A549 (cell line): ENCODE data around the gene RPA3. TPM values are rescaled to one million over a fixed set of nuclear protein-coding genes. Genes with fewer than 3 reads are reported as not detected.
A peak's percentile ranks its signal among the peaks of the same experiment; 100 is the strongest.

Source experiments
- ATAC-seq, 2 experiments: fragments of 200-7000 bp in 1 of 2; fragments of >200 bp in 1 of 2; cut with Nextera tagmentation in 1 of 2; cut with Tn5 transposase in 1 of 2; 3 replicates each; pipeline versions ENCODE4 v1.8.0 to v1.9.1; 2018 to 2020; ENCODE audit warnings: mild to moderate bottlenecking in 1 of 2, moderate library complexity in 1 of 2
- CTCF ChIA-PET: fragments of 300-600 bp; sonication (Branson Sonifier 250); formaldehyde crosslinking; extraction: SDS; loops from one replicate; lab custom pipeline; 2021; ENCODE audit warnings: antibody characterized with exemption, inconsistent platforms; lab: Yijun Ruan, JAX
- POLR2A ChIA-PET: fragments of 350-600 bp; formaldehyde crosslinking; extraction: SDS; loops from one replicate; lab custom pipeline; 2021; ENCODE audit warnings: antibody characterized with exemption, inconsistent platforms; lab: Yijun Ruan, JAX
- DNase-seq, 2 experiments: peaks; one replicate each; pipeline versions ENCODE4 v3.0.0 to v3.0.0-alpha.2; 2011 to 2016; ENCODE audit warnings: low read depth in 1 of 2, low spot score in 1 of 2
- FAIRE-seq: peaks from 2 replicates; lab custom pipeline; 2011; peaks lifted over from hg19 to GRCh38; lab: Jason Lieb, UNC
- H3K27ac ChIP-seq, 2 experiments: fragments of >200 bp; sonication (Bioruptor Twin); formaldehyde crosslinking; 3 replicates each; pipeline ENCODE4 v1.5.1; 2016 to 2017
- H3K4me1 ChIP-seq: fragments of >200 bp; sonication (Bioruptor Twin); formaldehyde crosslinking; 3 replicates; pipeline ENCODE4 v1.6.1; 2016
- H3K4me2 ChIP-seq: fragments of >200 bp; sonication (Bioruptor Twin); formaldehyde crosslinking; 3 replicates; pipeline ENCODE4 v1.6.1; 2016
- H3K4me3 ChIP-seq: fragments of >200 bp; sonication (Bioruptor Twin); formaldehyde crosslinking; 3 replicates; pipeline ENCODE4 v1.5.1; 2016
- H3K9me3 ChIP-seq: fragments of >200 bp; sonication (Bioruptor Twin); formaldehyde crosslinking; 3 replicates; pipeline ENCODE4 v1.6.1; 2016
- ATOH8 ChIP-seq: fragments of 250-450 bp; sonication (Bioruptor Pico); IDR thresholded peaks from 2 replicates; pipeline ENCODE4 v1.5.0; 2020; ENCODE audit warnings: low read depth, mild to moderate bottlenecking, moderate library complexity
- CBX2 ChIP-seq: fragments of 200-600 bp; sonication (generic); IDR thresholded peaks from 2 replicates; pipeline ENCODE4 v1.6.1; 2016; ENCODE audit warnings: low read depth, mild to moderate bottlenecking, borderline replicate concordance
- CEBPB ChIP-seq, 2 experiments: fragments of >200 bp in 1 of 2; sonication (Bioruptor Twin) in 1 of 2; formaldehyde crosslinking in 1 of 2; IDR thresholded peaks; 2 replicates each; pipeline ENCODE4 v1.6.1; 2012 to 2016
- EHF ChIP-seq: fragments of 250-450 bp; sonication (Bioruptor Pico); IDR thresholded peaks from 2 replicates; pipeline ENCODE4 v1.5.0; 2020; ENCODE audit warnings: mild to moderate bottlenecking
- EHMT2 ChIP-seq: fragments of 200-600 bp; sonication (generic); IDR thresholded peaks from 2 replicates; pipeline ENCODE4 v1.6.1; 2016; ENCODE audit warnings: antibody characterized with exemption, low read depth, mild to moderate bottlenecking, moderate library complexity
- ELK1 ChIP-seq: fragments of 150-350 bp; IDR thresholded peaks from 2 replicates; pipeline ENCODE4 v1.6.1; 2014; ENCODE audit warnings: low read depth, mild to moderate bottlenecking, low read length
- FOSL2 ChIP-seq, 2 experiments: fragments of 450-650 bp in 1 of 2; fragments of >200 bp in 1 of 2; sonication (Bioruptor Twin) in 1 of 2; formaldehyde crosslinking; IDR thresholded peaks; 2 replicates each; pipeline versions ENCODE4 v1.5.0 to v1.6.1; 2016 to 2020; ENCODE audit warnings: mild to moderate bottlenecking in 1 of 2, moderate library complexity in 1 of 2
- GATA3 ChIP-seq: IDR thresholded peaks from 2 replicates; pipeline ENCODE4 v1.6.1; 2012; ENCODE audit warnings: borderline replicate concordance
- HDAC2 ChIP-seq: fragments of 200-600 bp; sonication (generic); IDR thresholded peaks from 2 replicates; pipeline ENCODE4 v1.6.1; 2016
- HEYL ChIP-seq: fragments of 250-450 bp; sonication (Bioruptor Pico); IDR thresholded peaks from 2 replicates; pipeline ENCODE4 v1.8.0; 2021; ENCODE audit warnings: mild to moderate bottlenecking, moderate library complexity
- HOXA7 ChIP-seq: fragments of 250-450 bp; sonication (Bioruptor Pico); IDR thresholded peaks from 2 replicates; pipeline ENCODE4 v1.5.0; 2020; ENCODE audit warnings: mild to moderate bottlenecking, moderate library complexity
- HOXB5 ChIP-seq: fragments of 250-450 bp; sonication (Bioruptor Pico); IDR thresholded peaks from 2 replicates; pipeline ENCODE4 v1.5.0; 2020; ENCODE audit warnings: mild to moderate bottlenecking, moderate library complexity
- JUNB ChIP-seq: fragments of >200 bp; sonication (Bioruptor Twin); formaldehyde crosslinking; IDR thresholded peaks from 2 replicates; pipeline ENCODE4 v1.6.1; 2016
- KDM5A ChIP-seq: fragments of 200-600 bp; sonication (generic); IDR thresholded peaks from 2 replicates; pipeline ENCODE4 v1.6.1; 2016; ENCODE audit warnings: antibody characterized with exemption, mild to moderate bottlenecking
- MAFK ChIP-seq: fragments of 450-650 bp; IDR thresholded peaks from 2 replicates; pipeline ENCODE4 v1.6.1; 2014; ENCODE audit not compliant: partially characterized antibody
- MAX ChIP-seq: IDR thresholded peaks from 2 replicates; pipeline ENCODE4 v1.6.1; 2012
- MYC ChIP-seq: IDR thresholded peaks from 2 replicates; pipeline ENCODE4 v1.6.1; 2012; ENCODE audit warnings: mild to moderate bottlenecking, inconsistent platforms, low read length, improper control_type of control experiment, borderline replicate concordance
- NFE2L2 ChIP-seq: fragments of 150-350 bp; conservative IDR thresholded peaks from 2 replicates; pipeline ENCODE4 v1.6.1; 2014; ENCODE audit warnings: low read length
- POLR2AphosphoS2 ChIP-seq: conservative IDR thresholded peaks from 2 replicates; pipeline ENCODE4 v1.6.1; 2012; ENCODE audit warnings: low read length, improper control_type of control experiment, inconsistent platforms
- RAD21 ChIP-seq, 2 experiments: fragments of >200 bp in 1 of 2; sonication (Bioruptor Twin) in 1 of 2; formaldehyde crosslinking in 1 of 2; IDR thresholded peaks in 1 of 2; conservative IDR thresholded peaks in 1 of 2; 2 replicates in 1 of 2; 3 replicates in 1 of 2; pipeline ENCODE4 v1.6.1; 2012 to 2018; ENCODE audit warnings: inconsistent platforms in 1 of 2
- TP53 ChIP-seq: fragments of 250-450 bp; sonication (Bioruptor Pico); IDR thresholded peaks from 2 replicates; pipeline ENCODE4 v1.5.0; 2021; ENCODE audit warnings: mild to moderate bottlenecking, moderate library complexity
- USF2 ChIP-seq: fragments of 450-650 bp; IDR thresholded peaks from 2 replicates; pipeline ENCODE4 v1.6.1; 2014; ENCODE audit warnings: antibody characterized with exemption
- whole genome bisulfite sequencing: methylation state at CpG from one replicate; pipeline ENCODE4 v1.1.6; 2017; ENCODE audit errors: missing lambda C conversion rate; 5-methylcytosine and 5-hydroxymethylcytosine counted together
- polyA plus RNA-seq, 4 experiments: library from polyadenylated mRNA; depleted of rRNA in 3 of 4; stranded (reverse); fragments of >200 nt; fragmentation: RNase III in 1 of 4; extraction: RNeasy Plus Mini Kit Qiagen cat#74134 plus additional on column Dnase treatment in 1 of 4; gene quantifications; 2 replicates in 3 of 4; 3 replicates in 1 of 4; pipeline ENCODE4 v1.2.3, GENCODE V29; 2011 to 2017
- TF ChIP-seq, protein P1 (sequence below): fragments of >200 bp; sonication (Bioruptor Twin); formaldehyde crosslinking; IDR thresholded peaks from 2 replicates; pipeline ENCODE4 v1.6.1; 2016
- TF ChIP-seq, protein P2 (sequence below): IDR thresholded peaks from 2 replicates; pipeline ENCODE4 v1.6.1; 2012
- TF ChIP-seq, protein P3 (sequence below): fragments of >200 bp; sonication (Bioruptor Twin); formaldehyde crosslinking; IDR thresholded peaks from 3 replicates; pipeline ENCODE4 v1.5.1; 2016

RPA3 gene
- polyA plus RNA-seq, 2 of the 4 experiments (the other 2 are of a cell fraction) = 95.1 to 129 TPM

- H3K27ac ChIP-seq = no peak overlapping the region
These were observed 104.2 kb downstream of the RPA3 start for GRCh38 chr7:7614018-7614741.

GRCh38 chr7:7613210-7613609 lies 105.2 kb downstream of the RPA3 start:
- POLR2A ChIA-PET = no interaction called here
- no peaks in the 10 kb centered on the region for H3K4me1 ChIP-seq
- 97% methylated on average over 1 of the region's 1 CpG for WGBS
- H3K9me3 ChIP-seq = no peaks in the 10 kb centered on the region
- H3K27ac ChIP-seq = no peak overlapping the region
- FAIRE-seq (no peak), ATAC-seq (no peak), DNase-seq (no peak)
- no peak overlapping the region for H3K4me2 ChIP-seq
- CTCF ChIA-PET = no interaction called here
- no peak overlapping the region for H3K4me3 ChIP-seq
- TF ChIP-seq ELK1 = no peak
- TF ChIP-seq MAFK = peak; percentile 27

More at GRCh38 chr7:7614018-7614741, 104.2 kb downstream of the RPA3 start:
- FAIRE-seq (no peak), ATAC-seq (no peak), DNase-seq (no peak)
- POLR2A ChIA-PET = no interaction called here
- CTCF ChIA-PET = no interaction called here
- Histone ChIP-seq H3K9me3 (no peaks in the 10 kb centered on the region), H3K4me1 (no peaks in the 10 kb centered on the region), H3K4me2 (no peak overlapping the region), H3K4me3 (no peak overlapping the region)
- TF ChIP-seq, protein P1, sequence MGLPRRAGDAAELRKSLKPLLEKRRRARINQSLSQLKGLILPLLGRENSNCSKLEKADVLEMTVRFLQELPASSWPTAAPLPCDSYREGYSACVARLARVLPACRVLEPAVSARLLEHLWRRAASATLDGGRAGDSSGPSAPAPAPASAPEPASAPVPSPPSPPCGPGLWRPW = no peak
- TF ChIP-seq GATA3 (no peak), MYC (no peak), FOSL2 (IDR thresholded peaks at IDR 0.05) (no peak), FOSL2 (CRISPR knock-in tag; IDR thresholded peaks at IDR 0.05) (no peak), JUNB (no peak), NFE2L2 (no peak), USF2 (no peak), HOXB5 (CRISPR knock-in tag) (no peak), EHMT2 (no peak), MAX (no peak), CEBPB (IDR thresholded peaks at IDR 0.05) (no peak), HOXA7 (CRISPR knock-in tag) (no peak), TP53 (no peak), HDAC2 (no peak), KDM5A (no peak), POLR2AphosphoS2 (no peak), RAD21 (conservative IDR thresholded peaks at IDR 0.05 in 1 of 2, IDR thresholded peaks at IDR 0.05 in 1 of 2) (no peak)
- TF ChIP-seq, protein P2, sequence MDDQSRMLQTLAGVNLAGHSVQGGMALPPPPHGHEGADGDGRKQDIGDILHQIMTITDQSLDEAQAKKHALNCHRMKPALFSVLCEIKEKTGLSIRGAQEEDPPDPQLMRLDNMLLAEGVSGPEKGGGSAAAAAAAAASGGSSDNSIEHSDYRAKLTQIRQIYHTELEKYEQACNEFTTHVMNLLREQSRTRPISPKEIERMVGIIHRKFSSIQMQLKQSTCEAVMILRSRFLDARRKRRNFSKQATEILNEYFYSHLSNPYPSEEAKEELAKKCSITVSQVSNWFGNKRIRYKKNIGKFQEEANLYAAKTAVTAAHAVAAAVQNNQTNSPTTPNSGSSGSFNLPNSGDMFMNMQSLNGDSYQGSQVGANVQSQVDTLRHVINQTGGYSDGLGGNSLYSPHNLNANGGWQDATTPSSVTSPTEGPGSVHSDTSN = no peak
- 79% methylated on average over 4 of the region's 4 CpGs for WGBS

- WGBS = 95% methylated on average over 1 of the region's 1 CpG
- ChIA-PET CTCF (no interaction called here), POLR2A (no interaction called here)
- DNase-seq = no peak
- no peak overlapping the region for H3K27ac ChIP-seq
- H3K9me3 ChIP-seq = no peaks in the 10 kb centered on the region
- H3K4me2 ChIP-seq = no peak overlapping the region
- ATAC-seq = no peak
- H3K4me1 ChIP-seq = no peaks in the 10 kb centered on the region
- H3K4me3 ChIP-seq = no peak overlapping the region
- FAIRE-seq = no peak
- TF ChIP-seq EHMT2 = no peak
- no peak for TF ChIP-seq HEYL
- TF ChIP-seq MAX = no peak
- no peak for TF ChIP-seq HOXB5 (CRISPR knock-in tag)
- TF ChIP-seq TP53 = no peak
- TF ChIP-seq EHF (CRISPR knock-in tag) = no peak
- TF ChIP-seq, protein P1 = no peak
- TF ChIP-seq, protein P3, sequence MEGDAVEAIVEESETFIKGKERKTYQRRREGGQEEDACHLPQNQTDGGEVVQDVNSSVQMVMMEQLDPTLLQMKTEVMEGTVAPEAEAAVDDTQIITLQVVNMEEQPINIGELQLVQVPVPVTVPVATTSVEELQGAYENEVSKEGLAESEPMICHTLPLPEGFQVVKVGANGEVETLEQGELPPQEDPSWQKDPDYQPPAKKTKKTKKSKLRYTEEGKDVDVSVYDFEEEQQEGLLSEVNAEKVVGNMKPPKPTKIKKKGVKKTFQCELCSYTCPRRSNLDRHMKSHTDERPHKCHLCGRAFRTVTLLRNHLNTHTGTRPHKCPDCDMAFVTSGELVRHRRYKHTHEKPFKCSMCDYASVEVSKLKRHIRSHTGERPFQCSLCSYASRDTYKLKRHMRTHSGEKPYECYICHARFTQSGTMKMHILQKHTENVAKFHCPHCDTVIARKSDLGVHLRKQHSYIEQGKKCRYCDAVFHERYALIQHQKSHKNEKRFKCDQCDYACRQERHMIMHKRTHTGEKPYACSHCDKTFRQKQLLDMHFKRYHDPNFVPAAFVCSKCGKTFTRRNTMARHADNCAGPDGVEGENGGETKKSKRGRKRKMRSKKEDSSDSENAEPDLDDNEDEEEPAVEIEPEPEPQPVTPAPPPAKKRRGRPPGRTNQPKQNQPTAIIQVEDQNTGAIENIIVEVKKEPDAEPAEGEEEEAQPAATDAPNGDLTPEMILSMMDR = no peak
- TF ChIP-seq CBX2 = no peak
- no peak for TF ChIP-seq ATOH8 (CRISPR knock-in tag)
These were observed 105.9 kb downstream of the RPA3 start for GRCh38 chr7:7612519-7612918.
